GM12878 (cell line): ENCODE measurements around the gene DNMT1. TPM values are rescaled to one million over a fixed set of nuclear protein-coding genes. Genes with fewer than 3 reads are reported as not detected.

Source experiments
- BHLHE40 ChIP-seq, 2 experiments: fragments of 450-650 bp in 1 of 2; IDR thresholded peaks; 2 replicates each; pipeline ENCODE4 v1.6.1; 2011 to 2017; ENCODE audit warnings: low read depth in 2 of 2, borderline replicate concordance in 1 of 2, improper control_type of control experiment in 1 of 2, low read length in 1 of 2, mild to moderate bottlenecking in 1 of 2
- CBX3 ChIP-seq: fragments of 200-600 bp; sonication (generic); IDR thresholded peaks from 2 replicates; pipeline ENCODE4 v1.6.1; 2016; ENCODE audit warnings: low read depth, borderline replicate concordance
- CHD4 ChIP-seq: fragments of 200-600 bp; sonication (generic); IDR thresholded peaks from 2 replicates; pipeline ENCODE4 v1.6.1; 2016; ENCODE audit warnings: mild to moderate bottlenecking
- E4F1 ChIP-seq: fragments of 450-650 bp; IDR thresholded peaks from 2 replicates; pipeline ENCODE4 v1.6.1; 2018; ENCODE audit warnings: borderline replicate concordance, mild to moderate bottlenecking; ENCODE audit not compliant: partially characterized antibody
- FOXK2 ChIP-seq: fragments of 450-650 bp; IDR thresholded peaks from 2 replicates; pipeline ENCODE4 v1.6.1; 2017; ENCODE audit warnings: mild to moderate bottlenecking, moderate library complexity
- HCFC1 ChIP-seq: fragments of 150-350 bp; IDR thresholded peaks from 2 replicates; pipeline ENCODE4 v1.6.1; 2014; ENCODE audit warnings: low read length
- IRF4 ChIP-seq: IDR thresholded peaks from 2 replicates; pipeline ENCODE4 v1.6.1; 2011; ENCODE audit warnings: low read depth, low read length
- MTA3 ChIP-seq: IDR thresholded peaks from 2 replicates; pipeline ENCODE4 v1.6.1; 2012; ENCODE audit warnings: low read length, inconsistent platforms, borderline replicate concordance
- NFXL1 ChIP-seq: fragments of 450-650 bp; IDR thresholded peaks from 2 replicates; pipeline ENCODE4 v1.6.1; 2017; ENCODE audit warnings: antibody characterized with exemption, mild to moderate bottlenecking, borderline replicate concordance
- NFYB ChIP-seq: IDR thresholded peaks from 2 replicates; pipeline ENCODE4 v1.6.1; 2011; ENCODE audit warnings: low read depth, mild to moderate bottlenecking, low read length, improper control_type of control experiment, moderate library complexity; ENCODE audit not compliant: insufficient read depth
- NRF1 ChIP-seq: conservative IDR thresholded peaks from 2 replicates; pipeline ENCODE4 v1.6.1; 2011; ENCODE audit warnings: mild to moderate bottlenecking, low read depth, low read length, improper control_type of control experiment
- RAD51 ChIP-seq: fragments of 450-650 bp; IDR thresholded peaks from 2 replicates; pipeline ENCODE4 v1.6.1; 2016; ENCODE audit warnings: moderate library complexity, mild to moderate bottlenecking, inconsistent platforms
- SMC3 ChIP-seq: IDR thresholded peaks from 2 replicates; pipeline ENCODE4 v1.6.1; 2011; ENCODE audit warnings: low read length, improper control_type of control experiment, borderline replicate concordance
- SP1 ChIP-seq: IDR thresholded peaks from one replicate; pipeline ENCODE4 v1.6.1; 2011; ENCODE audit warnings: low read depth, low read length
- SPI1 ChIP-seq: IDR thresholded peaks from 2 replicates; pipeline ENCODE4 v1.6.1; 2011; ENCODE audit warnings: low read depth, mild to moderate bottlenecking, low read length, moderate library complexity, borderline replicate concordance; ENCODE audit not compliant: insufficient read depth
- YBX1 ChIP-seq: fragments of 450-650 bp; IDR thresholded peaks from 2 replicates; pipeline ENCODE4 v1.6.1; 2016; ENCODE audit warnings: antibody characterized with exemption
- YY1 ChIP-seq: IDR thresholded peaks from 2 replicates; pipeline ENCODE4 v1.6.1; 2011; ENCODE audit warnings: low read depth, mild to moderate bottlenecking, low read length
- ZNF274 ChIP-seq: IDR thresholded peaks from one replicate; pipeline ENCODE4 v1.8.0; 2011; ENCODE audit not compliant: insufficient read length, insufficient read depth
- polyA plus RNA-seq, 11 experiments: library from polyadenylated mRNA; depleted of rRNA in 4 of 11; unstranded in 6 of 11; stranded (reverse) in 5 of 11; fragments of >200 nt; fragmentation: Nextera tagmentation in 4 of 11; fragmentation: Illumina TruSeq in 1 of 11; extraction: Ambion mirVana in 4 of 11; extraction: Trizol in 1 of 11; gene quantifications; 1 replicate in 1 of 11; 2 replicates in 10 of 11; pipeline versions ENCODE4 v1.2.1 to v1.2.3, GENCODE V29; 2011 to 2016; ENCODE audit warnings: inconsistent platforms in 2 of 11, missing spikeins in 2 of 11, low read depth in 1 of 11
- total RNA-seq, 4 experiments: library from RNA; depleted of rRNA in 3 of 4; stranded (reverse); fragments of >200 nt in 3 of 4; fragmentation: Illumina TruSeq in 1 of 4; extraction: Trizol in 1 of 4; gene quantifications; 2 replicates each; pipeline versions ENCODE4 v1.2.1 to v1.2.3, GENCODE V29; 2013 to 2021
- TF ChIP-seq, protein P1 (sequence below): fragments of 450-650 bp; IDR thresholded peaks from 2 replicates; pipeline ENCODE4 v1.6.1; 2017; ENCODE audit warnings: borderline replicate concordance
- TF ChIP-seq, protein P2 (sequence below): fragments of 450-650 bp; IDR thresholded peaks from 2 replicates; pipeline ENCODE4 v1.6.1; 2014; ENCODE audit warnings: mild to moderate bottlenecking

The DNMT1 gene
- total and polyA plus RNA-seq, 10 of the 15 experiments (the other 5 are each of a cell fraction or from before 2014, with no cell fraction given), result 70.0 to 290 (median 133) TPM

- TF ChIP-seq E4F1 (no peak), YBX1 (no peak), RAD51 (no peak), SPI1 (0 out of 2 replicates have a peak, but pooled peaks have one; percentile 9), NFXL1 (no peak), IRF4 (no peak), CHD4 (no peak), SMC3 (no peak), HCFC1 (no peak), NFYB (no peak), YY1 (no peak), ZNF274 (no peak), SP1 (no peak), CBX3 (no peak), NRF1 (no peak), FOXK2 (no peak), BHLHE40 (IDR thresholded peaks at IDR 0.05; ENCODE audit: borderline replicate concordance in 1 of 2, low read depth in 2 of 2, low read length in 1 of 2) (peak; percentile 45 to 54; a peak in 2 of 4 replicates), MTA3 (no peak; the same call in 1 of the 2 replicates)
- TF ChIP-seq, protein P1, sequence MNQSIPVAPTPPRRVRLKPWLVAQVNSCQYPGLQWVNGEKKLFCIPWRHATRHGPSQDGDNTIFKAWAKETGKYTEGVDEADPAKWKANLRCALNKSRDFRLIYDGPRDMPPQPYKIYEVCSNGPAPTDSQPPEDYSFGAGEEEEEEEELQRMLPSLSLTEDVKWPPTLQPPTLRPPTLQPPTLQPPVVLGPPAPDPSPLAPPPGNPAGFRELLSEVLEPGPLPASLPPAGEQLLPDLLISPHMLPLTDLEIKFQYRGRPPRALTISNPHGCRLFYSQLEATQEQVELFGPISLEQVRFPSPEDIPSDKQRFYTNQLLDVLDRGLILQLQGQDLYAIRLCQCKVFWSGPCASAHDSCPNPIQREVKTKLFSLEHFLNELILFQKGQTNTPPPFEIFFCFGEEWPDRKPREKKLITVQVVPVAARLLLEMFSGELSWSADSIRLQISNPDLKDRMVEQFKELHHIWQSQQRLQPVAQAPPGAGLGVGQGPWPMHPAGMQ, result no peak
- TF ChIP-seq, protein P2, sequence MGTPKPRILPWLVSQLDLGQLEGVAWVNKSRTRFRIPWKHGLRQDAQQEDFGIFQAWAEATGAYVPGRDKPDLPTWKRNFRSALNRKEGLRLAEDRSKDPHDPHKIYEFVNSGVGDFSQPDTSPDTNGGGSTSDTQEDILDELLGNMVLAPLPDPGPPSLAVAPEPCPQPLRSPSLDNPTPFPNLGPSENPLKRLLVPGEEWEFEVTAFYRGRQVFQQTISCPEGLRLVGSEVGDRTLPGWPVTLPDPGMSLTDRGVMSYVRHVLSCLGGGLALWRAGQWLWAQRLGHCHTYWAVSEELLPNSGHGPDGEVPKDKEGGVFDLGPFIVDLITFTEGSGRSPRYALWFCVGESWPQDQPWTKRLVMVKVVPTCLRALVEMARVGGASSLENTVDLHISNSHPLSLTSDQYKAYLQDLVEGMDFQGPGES, result no peak
Measured at GRCh38 chr19:10112037-10112761, 82.6 kb downstream of the DNMT1 start (continued).
